ENCODE data around the gene ALKBH1.
"Not testable (repeated sequence)": the region's sequence is repeated elsewhere in the genome, so short reads cannot be mapped to it uniquely, and the experiment has no call there.

Gene ALKBH1

GRCh38 chr14:77707724-77708408 lies at the start of gene ALKBH1, which contains the start of gene SLIRP:
Gene ALKBH1 (minus strand): TSS chr14:77708023. CDS start chr14:77708004, 19 bp downstream.
Gene SLIRP (plus strand): TSS chr14:77708103. CDS start chr14:77708112, 9 bp downstream.
- DNase-seq (ENCODE audit: low spot score), result peak; percentile 93

- no peak for DNase-seq (ENCODE audit: low spot score)
These were observed 45.1 kb upstream of the ALKBH1 start for GRCh38 chr14:77752799-77753516.

DNA sequence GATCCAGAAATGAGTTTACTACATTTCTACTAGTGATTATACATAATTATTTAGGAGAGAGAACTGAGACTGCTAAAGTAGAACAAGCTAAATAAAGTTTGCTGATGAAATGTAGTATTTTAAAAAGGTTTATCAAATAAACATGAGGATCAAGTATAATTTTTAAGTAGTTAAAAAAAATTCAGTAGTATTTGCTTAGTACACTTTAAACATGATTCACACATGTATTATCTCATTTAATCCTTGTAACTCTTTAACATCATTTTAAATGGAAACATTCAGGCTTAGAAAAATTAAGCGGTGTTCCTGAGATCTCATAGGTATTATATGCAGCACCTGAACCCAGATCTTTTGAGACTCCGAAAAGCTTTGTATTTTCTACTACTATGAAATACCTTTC lies 44.4 kb upstream of the ALKBH1 start:
- DNase-seq (ENCODE audit: low spot score), result no peak

GRCh38 chr14:77747425-77747824 lies 39.6 kb upstream of the ALKBH1 start:
- DNase-seq (ENCODE audit: low spot score), result not testable (repeated sequence)

DNA sequence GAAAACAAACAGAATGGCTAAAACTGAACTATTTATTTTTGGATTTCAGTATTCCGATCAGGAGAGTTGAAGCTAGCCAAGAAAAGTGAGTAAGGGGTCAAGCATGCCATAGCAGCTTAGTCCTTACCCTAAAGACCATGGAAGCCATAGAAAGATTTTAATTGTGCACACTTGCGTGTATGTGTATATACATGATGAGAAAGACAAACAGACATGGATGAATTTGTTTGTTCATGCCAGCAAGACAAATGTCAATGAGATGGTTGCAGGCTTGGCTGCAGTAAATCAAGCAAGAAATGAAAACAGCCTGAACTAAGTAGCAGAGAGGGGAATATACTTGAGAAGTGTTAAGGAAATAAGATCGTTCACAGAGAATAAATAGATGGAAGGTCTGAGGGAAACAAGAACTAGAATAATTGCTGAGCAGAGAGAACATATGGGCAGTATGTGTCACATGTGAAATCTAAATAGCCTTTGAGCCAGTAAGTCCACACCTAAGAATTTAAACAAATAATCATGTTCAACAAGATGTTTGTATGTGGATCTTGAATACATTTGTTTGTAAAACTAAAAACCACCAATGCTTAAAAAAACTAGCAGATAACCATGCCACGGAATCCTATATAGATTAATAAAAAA lies 38.4 kb upstream of the ALKBH1 start:
- DNase-seq (ENCODE audit: low spot score), result no peak

DNA sequence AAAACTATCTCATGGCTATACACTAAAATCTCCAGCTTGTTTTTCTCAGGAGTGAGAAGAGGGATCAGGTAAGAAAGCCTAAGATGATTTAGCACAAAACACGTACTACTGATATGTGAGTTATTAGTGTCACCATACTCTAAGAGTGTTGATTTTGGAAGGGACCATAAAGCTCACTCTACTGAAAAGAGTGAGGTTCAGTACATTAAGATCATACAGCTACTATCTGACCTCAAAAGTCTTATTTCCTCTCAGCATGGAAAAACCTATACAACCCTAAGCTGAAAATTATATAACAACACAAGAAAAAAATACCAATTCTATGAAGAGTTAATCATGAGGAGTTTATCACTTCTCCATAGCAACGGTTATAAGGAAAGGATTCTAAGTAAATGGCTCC lies 33.6 kb upstream of the ALKBH1 start:
- no peak for DNase-seq (ENCODE audit: low spot score)

DNA sequence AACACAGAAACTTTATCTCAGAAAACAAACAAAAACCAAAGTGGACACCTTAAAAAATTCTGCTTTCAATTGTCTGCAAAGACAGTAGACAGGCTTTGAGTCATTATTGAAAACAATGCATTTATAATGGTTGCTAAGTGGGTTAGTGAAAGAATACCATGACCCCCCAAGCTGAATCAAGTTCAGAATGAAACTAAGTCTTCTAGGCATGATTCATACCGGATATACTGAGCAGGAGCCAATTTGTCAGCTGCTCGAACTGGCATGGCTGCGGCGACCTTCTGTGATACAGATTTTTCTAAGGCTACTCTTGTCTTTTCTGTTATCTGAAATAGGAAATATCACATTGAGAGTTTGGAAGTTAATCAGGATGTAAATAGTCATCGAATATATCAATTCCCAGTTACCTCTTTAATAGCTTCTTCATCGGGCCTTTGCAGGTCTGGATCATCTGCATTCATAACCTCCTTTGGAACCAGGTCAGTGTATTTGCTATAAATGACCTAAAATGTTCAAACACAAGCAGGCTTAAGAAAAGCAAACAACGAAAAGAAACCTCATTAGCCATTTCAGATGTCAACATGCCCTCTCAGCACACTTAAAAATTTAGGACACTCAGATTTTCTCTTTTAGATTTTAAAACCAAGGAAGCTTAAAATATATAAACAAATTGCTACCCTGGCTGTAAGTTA lies 30.9 kb upstream of the ALKBH1 start:
- no peak for DNase-seq (ENCODE audit: low spot score)

- no peak for DNase-seq (ENCODE audit: low spot score)
These were observed 23.2 kb upstream of the ALKBH1 start for GRCh38 chr14:77730976-77731497.

- no peak for DNase-seq (ENCODE audit: low spot score)
These were observed 14.5 kb upstream of the ALKBH1 start for GRCh38 chr14:77722301-77722700.

DNA sequence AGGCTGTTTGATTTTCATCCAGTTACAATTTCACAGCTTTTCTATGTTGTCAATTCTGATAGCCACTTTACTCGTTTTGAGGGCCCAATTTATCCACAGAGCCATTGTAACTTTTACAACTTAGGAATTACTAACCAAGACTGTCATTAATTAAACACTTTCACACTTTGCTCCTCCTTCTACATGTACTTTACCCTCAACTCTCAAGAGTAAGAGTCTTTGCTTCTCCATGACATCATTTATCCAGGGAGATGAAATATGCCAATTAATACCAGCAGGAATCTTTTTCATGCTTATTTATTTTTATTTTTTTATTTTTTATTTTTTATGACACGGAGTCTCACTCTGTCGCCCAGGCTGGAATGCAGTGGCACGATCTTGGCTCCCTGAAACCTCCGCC lies 13.6 kb upstream of the ALKBH1 start:
- DNase-seq (ENCODE audit: low spot score), result no peak

DNA sequence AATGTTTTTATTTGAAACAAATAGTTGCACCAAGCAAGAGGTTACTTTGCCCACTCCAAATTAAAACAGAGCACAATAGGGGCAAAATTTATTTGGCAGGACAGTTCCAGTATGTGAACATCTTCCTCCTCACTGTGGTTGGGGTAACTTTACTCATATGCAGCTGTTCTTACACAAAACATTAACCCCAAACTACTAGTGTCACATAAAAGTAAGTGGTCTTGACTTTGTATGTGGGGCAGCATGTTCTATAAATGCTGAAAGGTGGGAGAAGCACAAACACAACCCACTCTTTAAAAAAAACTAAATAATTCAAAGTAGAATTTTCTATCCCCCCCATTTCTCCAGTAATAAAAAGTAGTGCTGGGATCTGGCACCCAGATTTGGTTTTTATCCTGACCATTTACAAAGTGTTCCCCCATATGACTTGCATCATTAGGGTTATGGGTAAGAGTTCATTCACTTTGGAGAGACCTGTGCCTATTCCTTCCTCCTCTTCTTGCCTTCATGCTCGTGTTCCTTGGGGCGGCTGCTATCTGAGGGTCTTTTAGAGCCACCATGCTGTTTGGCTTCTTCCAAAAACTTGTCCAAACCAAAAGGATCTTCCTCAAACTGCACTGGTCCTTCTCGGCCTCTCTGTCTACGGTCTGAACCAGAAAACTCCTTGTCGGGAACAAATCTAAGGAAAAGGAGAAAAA lies 9.9 kb upstream of the ALKBH1 start:
- no peak for DNase-seq (ENCODE audit: low spot score)

DNA sequence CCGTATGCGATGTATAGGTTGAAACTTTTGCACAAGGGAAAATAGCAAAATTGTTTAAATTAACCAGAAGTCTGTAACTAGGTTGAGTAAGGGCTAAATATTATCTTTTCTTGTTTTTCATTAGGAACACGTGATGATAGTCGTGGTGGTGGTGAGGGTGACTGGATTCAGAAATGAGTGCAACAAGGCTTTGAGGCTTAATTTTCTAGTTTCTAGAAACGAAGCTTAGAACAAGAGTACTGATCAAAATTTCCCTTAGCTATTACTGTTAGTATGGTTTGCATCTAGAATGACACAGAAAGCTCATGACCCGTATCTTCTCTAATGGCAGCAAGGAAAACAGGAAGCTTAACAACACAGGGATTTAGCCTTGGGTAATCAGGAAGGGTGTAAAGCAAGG lies 7.1 kb upstream of the ALKBH1 start:
- DNase-seq (ENCODE audit: low spot score), result no peak

GRCh38 chr14:77710364-77710763 lies 2.5 kb upstream of the ALKBH1 start:
- no peak for DNase-seq (ENCODE audit: low spot score)

- no peak for DNase-seq (ENCODE audit: low spot score)
These were observed 1.6 kb upstream of the ALKBH1 start for GRCh38 chr14:77709412-77709811.

- no peak for DNase-seq (ENCODE audit: low spot score)
These were observed 926 bp upstream of the ALKBH1 start for GRCh38 chr14:77708749-77709148.

DNA sequence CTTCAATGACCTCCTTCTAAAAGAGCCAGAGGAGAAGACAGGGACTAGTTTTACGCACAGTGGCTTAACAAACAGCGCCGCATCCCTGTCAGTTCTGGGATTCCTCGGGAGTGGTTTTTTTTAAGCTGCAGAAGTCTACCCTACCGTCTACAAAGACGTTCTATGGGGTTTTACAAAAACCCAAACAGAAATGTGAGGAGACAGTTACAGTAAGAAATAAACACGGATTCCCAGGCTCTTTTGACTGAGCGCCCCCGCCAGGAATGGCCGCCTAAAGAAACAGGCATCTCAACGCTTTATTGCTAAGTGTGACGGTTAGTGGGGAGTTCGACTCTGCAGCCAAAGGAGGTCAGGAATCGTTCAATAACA lies 484 bp downstream of the ALKBH1 start:
- DNase-seq (ENCODE audit: low spot score), result peak; percentile 58

DNA sequence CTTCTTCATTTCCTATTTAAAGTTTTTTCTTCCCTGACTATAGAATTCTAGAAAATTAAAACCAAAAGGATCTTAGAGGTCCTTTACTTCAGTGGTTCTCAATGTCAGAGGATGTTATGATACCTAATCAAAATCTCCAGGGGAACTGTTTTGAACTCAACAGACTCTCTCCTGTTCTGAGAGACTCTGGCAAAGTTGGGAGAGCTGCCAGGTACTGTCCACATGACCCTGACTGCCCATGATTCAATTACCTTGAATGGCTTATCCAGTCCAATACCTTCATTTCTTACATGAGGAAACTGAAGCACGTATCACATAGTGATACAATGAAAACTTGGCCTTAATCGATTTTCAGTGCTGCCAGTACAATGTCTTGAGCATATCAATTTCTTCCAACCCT lies 16.6 kb downstream of the ALKBH1 start:
- DNase-seq (ENCODE audit: low spot score), result no peak

GRCh38 chr14:77682158-77682553 lies 25.7 kb downstream of the ALKBH1 start:
- no peak for DNase-seq (ENCODE audit: low spot score)

- no peak for DNase-seq (ENCODE audit: low spot score)
These were observed 26.3 kb downstream of the ALKBH1 start for GRCh38 chr14:77681196-77682157.

DNA sequence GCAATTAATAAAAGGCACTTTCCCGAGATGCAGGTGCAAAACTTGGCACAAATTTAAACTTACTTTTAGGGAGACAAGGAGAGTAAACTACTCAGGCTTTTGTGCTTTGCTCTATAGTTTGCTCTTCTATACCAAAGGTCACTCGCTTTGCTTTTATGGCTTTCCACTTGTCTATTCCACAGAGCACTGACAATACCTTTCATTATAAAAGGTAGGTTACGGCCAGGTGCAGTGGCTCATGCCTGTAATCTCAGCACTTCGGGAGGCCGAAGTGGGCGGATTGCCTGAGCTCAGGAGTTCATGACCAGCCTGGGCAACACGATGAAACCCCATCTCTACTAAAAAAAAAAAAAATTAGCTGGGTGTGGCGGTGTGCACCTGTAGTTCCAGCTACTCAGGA lies 32.9 kb downstream of the ALKBH1 start:
- DNase-seq (ENCODE audit: low spot score), result no peak

DNA sequence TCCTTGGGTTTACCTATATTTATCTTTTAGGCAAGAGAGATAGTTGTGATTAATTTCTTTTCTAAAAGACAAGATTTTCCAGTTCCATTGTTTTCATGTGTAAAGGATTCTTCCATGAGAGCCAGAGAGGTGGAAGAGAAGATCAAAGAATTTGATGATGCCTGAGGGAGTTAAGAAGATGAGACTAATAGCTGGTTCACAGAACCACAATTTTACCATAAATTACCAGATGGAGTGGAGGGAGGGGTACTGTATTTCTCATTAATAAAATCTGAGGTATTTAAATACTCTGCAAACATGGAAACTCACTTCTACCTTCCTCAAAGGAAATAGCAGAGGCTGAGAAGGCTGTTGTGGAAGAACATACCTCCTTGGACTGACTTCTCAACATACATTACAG lies 34.6 kb downstream of the ALKBH1 start:
- DNase-seq (ENCODE audit: low spot score), result no peak

Data from D341Med (cell line).